ENCODE data around the gene ELAVL2.
"Not testable (repeated sequence)": the region's sequence is repeated elsewhere in the genome, so short reads cannot be mapped to it uniquely, and the experiment has no call there.

The ELAVL2 gene

DNA sequence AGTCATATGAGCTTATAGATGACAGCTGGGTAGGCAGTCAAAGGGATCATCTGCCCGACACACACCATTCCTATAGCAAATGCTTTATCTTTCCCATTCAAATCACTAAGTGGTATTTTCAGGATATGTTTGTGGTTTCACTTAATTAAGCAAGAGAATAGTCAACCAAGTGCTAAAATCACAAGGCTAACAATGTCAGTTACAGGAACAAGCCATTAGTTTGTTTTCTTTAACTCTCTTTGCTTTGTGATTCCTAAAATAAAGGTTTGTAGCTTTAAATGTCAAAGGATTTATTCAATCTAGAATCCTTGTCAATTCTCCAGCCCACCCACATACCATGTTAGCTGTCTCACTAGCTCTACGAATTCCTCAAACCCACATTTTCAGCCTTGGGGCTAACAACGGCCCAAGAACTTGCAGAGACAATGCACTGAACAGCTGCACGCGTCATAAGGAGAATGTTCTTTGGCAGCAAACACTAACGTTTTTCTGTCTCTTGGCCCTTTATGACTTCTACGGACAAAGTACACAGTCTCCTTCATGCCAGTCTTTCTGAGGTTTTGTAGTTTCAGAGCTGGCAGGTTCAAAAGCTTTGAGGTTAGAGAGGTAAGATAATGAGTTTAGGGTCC is 56.6 kb downstream of the ELAVL2 start:
- no peak for DNase-seq

DNA sequence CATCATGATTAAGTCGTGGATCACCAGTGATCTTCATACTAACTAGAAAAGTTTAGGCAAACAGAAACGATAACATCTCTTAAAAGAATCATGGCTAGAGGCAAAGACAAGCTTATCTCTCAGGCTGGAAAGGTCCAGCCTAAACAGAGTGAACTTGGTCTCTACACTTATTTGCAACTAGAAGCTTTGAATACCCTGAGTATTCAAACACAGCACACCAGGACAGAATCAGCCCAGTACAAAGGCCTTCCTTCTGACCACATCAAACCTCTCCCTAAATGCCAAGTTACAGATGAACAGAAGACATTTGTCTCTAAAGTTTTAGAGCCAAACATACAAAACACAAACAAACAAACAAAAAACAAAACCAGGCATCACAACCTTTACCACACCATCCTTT is 57.2 kb downstream of the ELAVL2 start:
- no peak for DNase-seq

DNA sequence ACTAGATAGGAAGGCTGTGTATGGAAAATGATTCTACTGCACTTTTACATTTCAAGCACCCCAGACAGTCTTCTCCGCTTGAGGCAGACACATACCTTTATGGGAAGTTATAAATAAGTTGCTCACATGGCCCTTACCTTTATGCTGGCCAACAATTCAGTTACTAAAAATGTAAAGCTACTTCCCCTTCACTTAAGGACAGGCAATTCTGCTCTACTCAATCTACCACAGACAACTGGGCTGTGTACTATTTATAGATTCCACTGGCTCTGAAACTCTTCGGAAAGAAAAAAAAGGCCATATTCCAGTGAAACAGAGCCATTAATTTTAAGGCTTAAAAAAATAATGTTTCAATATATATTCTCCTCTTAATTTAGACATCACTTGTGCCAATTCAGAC is 59.4 kb downstream of the ELAVL2 start:
- no peak for DNase-seq

DNA sequence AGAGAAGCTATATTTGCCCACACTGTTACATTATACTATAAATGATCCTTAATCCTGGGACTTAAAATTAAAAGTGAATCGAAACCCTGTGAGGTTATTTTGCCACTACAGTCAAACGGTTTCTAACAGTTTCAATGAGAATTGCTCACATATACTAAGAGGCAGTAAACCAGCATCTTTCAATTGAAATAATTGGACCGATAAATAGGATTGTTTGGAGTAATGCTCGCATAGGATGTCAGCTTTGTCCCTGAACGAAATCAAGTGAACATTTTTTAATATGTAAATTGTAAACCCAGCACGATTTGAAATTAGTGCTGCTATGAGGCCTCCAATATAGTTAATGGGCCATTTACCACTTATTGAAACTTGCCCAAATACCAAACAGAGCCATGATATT is 60.5 kb downstream of the ELAVL2 start:
- no peak for DNase-seq

DNA sequence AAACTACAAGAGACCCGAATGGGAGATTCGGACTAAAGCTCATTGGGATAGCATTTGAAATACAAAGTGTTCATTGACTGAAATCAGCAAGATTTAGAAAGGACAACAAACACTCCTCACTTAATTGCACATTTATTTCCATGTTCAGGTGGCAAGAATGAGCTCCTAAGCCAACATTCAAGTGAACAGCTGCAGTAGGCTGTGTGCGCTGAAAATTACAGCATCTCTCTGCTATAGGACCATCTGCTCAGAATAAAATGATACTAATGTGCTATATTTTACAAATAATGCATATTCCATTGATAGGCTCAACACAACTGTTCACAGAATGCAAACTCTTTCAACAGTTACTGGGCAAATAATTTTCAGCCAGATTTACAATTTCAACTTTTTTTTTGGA is 61.8 kb downstream of the ELAVL2 start:
- no peak for DNase-seq

DNA sequence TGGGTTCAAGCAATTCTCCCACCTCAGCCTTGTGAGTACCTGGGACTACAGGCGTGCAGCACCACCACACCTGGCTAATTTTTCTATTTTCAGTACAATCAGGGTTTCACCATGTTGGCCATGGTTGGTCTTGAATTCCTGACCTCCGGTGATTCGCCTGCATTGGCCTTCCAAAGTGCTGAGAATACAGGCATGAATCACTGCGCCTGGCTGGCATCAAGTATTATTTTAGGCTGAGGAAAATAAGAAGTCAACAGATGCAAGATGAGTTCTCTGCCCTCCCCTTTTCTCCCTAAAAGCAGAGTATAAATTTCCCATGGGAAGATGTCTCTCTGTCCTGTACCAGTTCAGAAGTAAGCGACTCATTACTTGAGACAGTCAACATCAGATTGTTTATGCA is 71.5 kb downstream of the ELAVL2 start:
- DNase-seq: no peak

DNA sequence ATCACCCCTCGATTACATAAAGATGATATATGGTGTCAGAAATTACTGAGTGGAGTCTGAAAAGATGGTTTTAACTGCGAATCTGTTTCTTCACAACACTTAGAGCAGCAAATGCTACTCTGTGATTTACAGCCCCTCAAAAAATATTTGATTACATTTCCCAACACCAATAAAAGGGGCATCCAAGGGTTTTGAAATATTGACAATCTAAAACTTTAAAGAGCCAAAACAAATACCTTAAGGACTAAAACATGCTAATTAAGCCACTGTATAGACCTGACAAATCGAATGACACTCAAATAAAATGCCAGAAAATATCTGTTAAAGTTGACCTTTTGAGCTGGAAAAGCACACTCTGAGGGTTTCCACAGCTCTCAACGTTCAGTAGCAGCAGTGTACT is 73.2 kb downstream of the ELAVL2 start:
- DNase-seq: no peak

DNA sequence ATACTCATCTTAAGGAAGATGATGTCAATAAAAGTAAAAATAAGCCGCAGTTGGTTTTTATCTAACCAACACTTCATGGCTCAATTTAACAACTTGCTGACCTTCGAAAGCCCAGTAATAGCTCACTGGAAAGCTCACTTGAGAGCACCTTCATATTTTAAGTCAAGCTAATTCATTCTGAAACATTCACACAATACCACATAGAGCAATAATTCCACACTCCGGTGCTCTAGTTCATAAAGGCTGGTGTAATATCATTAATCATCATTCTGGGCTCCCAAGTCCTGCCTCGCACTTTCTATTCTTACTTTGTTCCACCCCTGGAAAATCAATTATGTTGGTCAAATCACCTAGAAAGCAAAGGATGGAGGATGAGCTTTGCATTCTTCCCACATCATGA is 74.4 kb downstream of the ELAVL2 start:
- no peak for DNase-seq

DNA sequence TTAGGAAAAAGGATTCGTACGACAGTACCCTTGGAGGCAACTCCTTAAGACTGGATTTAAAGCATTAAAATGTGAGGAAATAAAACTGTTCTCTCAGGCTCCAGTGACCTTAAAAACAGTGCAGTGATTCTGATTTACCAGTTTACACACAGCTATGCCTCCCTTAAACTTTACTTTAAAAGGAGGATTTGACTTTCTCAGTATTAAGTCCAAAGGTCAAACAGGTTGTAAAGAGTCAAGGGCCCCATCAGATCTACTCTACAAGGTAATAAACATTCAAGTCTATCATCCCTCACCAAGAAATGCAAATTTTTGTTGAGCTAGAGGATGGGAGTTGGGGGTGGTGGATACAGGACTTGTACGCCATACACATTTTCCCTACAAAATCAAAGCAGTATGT is 75.2 kb downstream of the ELAVL2 start:
- no peak for DNase-seq

DNA sequence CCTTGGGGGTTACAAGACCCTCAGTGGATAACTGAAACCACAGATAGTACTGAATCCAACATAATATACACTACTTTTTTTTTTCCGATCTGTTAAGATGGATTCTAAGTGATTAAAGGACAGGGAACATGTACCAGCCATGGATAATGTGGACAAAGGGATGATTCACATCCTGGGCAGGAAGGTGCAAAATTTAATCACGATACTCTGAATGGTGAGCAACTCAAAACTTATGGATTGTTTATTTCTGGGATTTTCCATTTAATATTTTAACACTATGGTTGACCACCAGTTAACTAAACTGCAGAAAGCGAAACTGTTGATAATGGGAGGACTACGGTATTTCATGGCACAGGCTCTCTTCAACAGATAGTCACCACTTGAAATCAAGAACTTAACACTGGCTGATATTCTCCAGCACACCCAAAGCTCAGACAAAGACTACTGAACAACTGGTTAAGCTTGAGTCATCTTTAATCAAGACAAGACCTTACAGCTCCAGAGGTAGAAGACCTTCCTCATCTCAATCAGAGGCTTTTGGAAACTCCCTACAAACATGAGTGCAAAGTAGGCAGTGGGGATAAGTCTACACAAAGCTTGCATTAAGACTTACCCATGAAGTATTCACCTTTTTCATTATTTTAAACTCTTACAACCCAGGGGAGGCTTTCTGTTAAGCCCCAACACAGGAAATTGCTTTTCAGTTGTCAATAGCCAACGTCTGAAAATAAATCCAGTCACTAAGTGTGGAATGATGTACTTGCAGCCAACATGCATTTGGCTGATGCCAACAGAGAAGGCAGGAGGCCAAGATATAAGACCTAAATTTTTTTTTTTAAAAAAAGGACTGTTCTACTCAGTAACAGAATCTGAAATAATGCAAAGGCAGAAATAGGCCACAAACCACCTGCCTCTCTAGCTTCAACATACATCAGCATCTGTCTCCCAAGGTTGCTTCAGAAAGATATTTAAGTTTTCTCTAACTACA is 78.7 kb downstream of the ELAVL2 start:
- no peak for DNase-seq

DNA sequence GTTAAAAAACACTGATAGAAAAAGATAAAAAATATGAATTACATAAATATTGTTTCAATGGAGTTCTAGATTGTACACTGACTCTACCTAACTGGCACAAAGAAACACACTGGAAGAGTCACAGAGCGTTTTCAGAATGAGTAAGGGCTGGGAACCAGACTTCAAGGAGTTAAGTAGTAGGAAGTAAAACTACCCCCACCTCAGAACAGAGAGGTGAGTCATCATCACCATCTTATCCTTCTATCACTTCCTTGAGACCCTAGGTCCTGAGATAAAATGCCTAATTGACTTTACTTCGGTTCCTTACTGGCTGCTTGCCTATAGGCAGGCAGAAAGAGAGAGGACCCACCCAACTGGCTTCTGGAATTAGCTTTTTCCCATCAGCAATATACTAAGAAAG is 79.7 kb downstream of the ELAVL2 start:
- no peak for DNase-seq

DNA sequence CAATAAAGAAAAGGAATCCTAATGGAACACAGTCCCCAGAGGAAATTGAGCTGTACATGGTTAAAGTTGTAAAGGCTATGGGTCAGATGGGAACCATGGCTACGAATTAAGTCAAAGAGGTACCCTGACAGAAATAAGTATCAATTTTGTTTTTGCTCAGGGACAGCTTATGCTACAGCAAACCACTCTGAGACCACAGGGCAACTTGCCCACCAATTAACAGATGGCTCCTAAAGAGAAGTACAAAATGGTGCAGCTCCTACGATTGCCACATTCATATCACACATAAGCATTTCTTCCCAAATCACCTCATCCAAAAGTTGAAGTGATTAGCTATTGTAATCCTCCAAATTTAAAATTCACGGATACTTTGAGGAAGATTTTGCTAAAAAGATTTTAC is 83.0 kb downstream of the ELAVL2 start:
- DNase-seq: no peak

DNA sequence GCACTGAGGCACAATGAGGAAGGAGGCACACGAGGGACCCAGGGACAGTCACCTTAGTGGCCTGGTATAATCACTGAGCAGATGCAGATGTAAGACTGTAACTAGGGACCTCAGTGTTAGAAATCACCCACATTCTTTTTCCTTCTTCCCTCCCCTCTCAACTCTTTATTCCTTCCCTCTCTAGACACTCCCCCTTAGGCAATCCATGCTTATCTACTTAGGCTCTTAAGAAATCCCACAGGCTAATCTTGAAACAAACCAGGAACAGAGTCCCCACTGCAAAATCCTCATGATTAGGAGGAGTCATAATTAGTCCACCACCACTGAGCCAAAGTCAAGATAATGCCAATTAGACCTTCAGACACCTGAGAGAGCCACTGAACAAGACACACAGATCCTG is 84.7 kb downstream of the ELAVL2 start:
- no peak for DNase-seq

DNA sequence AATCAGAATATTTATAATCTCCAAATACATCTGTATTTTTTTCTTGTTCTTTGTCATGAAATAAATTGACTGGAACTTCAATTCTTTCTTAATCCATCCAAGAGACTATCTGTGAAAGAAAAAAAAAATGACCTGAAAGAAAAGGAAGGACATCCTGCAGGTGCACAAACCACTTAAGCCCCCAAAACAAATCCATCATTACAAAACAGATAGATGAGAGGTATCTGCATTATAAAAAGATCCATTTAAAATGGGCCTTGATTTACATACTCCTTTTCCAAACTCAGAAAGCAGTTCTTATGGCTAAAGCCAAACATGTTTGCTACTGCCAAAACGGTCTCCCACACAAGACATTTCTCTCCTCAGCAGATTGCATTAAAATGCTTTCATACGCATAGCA is 85.5 kb downstream of the ELAVL2 start:
- DNase-seq: no peak

DNA sequence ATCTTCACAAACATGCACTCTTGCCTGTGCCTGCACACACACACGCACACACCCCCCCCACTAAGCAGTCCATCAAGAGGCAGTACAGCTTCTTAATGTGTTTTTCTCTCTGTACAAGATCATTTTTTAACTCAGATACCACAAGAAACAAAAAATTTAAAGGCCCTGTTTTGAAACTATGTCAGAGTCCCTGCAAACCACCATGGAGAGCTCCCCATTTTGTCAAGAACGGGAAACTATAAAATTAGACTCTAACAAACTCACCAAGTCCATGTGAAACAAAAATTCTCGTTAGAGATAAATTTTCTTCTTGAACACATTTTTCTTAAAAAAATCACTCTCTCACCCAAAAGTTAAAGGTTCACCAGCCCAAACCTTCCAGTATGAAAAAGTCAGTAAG is 86.3 kb downstream of the ELAVL2 start:
- no peak for DNase-seq

DNA sequence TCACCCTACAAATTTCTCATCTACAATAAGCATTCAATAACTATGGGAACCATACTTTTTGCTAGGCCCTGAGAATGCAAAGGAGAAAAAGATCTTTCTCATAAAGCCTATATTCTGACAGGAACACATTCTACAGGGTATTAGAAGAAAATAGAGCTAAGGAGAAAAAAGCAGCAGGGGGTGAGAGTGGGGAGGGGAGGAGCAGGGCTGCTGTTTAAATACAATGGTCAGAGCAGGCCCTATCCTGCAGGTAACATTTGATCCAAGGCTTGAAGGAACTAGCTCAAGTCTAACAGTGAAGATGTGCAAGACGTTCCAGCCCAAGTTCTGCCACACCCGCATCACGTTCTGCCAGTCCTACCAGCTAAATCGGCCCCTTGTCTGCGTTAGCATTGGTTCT is 89.7 kb downstream of the ELAVL2 start:
- DNase-seq: no peak

DNA sequence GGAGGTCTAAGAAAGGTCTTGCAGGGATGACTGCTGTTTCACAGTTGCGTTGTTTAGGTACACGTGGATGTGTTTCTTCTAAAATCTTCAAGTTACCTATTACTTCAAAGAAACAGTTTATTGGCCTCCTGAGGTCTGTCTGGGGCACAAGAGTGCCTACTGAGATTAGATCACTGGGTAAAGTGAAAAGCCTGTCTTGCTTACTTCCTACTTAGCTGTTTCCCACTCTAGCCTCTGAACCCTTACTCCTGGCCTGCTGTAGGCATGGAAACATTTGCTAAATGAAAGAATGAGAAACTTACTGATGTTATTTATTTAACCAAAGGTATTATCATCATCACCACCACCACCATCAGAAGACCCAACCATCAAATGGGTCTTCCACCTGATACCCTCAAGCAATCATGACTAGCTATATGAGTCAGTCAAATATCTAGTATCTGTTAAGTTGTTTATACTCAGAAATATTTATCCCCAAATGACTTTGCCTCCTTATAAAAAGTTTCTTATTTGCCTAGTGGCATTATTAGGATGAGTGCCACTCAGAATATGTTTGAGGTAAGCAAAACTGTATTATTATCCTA is 92.5 kb downstream of the ELAVL2 start:
- no peak for DNase-seq

DNA sequence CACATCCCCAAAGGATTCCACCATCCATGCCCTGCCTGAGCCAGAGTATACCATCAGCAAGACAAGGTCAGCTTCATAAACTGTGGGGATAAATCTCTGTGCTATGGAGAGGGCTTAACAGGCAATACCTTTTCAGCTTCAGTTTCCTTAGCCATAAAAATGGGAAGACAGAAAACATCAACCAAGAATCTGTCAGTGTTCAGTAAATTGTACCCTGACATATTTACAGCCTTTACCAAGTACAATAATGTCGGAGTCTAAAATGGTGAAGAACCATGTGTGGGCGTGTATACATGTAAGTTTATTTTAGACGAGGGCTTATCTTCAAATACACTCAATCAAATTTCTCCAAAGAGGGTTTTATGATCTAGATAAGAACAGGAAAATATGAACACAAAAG is 94.7 kb downstream of the ELAVL2 start:
- no peak for DNase-seq

DNA sequence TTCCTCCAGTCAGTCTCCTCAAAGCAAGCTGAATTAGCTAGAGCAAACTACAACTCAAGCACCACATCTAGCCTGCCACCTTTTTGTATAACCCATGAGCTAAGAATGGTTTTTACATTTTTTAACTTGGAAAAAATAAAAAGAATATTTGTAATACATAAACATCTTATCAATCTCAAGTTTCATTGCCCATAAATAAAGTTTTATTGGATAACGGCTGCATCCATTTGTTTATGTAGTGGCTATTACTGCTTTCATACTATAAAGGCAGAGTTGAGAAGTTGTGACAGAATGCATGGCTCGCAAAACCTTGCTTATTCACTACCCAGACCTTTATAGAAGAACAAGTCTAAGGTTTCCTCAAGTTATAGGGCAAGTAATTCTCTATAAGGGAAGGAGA is 95.7 kb downstream of the ELAVL2 start:
- DNase-seq: no peak

DNA sequence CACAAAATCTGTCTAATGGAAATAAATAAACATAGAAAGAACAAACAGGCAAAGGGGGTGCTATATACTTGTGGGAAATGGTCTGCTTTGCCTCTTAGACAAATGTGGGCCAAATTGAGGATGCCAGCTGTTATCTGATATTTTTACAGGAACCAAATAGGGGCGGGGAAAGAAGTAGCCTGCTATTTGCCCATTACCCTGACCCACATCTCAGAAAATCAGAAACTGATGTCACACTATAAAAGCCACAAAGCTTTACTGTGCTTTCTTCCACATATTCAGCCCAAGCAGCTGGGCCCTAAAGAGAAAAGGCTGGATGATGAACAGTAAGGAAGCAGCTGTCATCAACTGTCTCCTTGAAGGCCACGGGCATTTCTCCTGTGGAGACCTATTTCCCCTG is 97.3 kb downstream of the ELAVL2 start:
- DNase-seq: no peak

DNA sequence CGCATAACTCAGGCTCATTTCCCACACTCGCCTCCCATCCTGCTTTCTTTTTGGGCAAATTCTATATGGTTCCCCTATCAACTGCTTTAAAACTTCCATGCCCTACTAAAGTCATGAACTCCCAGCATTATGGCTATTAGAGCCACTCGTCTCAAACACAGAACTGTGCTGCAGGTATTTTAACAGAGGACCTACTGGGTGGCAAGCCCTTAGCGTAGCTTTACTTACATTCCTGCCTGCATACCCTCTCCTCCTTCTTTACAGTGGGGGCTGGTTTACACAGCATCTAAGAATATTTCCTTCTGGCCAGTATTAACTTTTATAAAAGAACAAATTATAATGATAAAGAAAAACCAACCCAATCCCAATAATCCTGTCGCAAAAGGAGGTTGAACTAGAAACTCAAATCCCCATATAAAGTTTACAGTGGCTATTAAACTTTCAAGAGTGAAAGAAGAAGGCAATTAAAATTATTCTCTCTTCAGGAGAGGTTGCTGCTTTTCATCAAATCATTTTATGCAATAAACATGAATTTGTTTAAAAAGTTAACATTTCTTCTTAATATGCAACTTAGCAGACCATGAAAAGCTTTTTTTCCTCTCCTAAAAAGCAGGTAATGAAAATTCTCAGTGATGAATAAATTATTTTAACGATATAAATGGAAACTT is 100.6 kb downstream of the ELAVL2 start:
- DNase-seq: no peak

DNA sequence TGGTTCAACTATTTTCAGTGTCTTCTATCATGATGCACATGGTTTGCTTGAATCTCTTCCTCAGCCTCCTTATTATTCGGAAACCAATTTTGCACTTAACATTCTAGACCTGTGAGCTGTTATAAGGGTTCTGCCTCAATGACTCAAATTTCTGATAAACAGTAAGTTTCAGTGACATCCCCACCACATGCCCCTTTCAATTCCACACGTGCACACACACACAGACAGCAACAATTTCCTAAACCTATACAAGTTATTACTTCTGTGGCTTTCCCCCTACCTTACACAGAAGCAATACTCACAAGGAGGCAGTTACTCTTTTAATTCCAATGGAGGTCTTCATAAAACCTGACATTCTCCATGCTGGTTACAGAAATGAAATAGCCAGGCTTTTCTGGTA is 102.4 kb downstream of the ELAVL2 start:
- no peak for DNase-seq

DNA sequence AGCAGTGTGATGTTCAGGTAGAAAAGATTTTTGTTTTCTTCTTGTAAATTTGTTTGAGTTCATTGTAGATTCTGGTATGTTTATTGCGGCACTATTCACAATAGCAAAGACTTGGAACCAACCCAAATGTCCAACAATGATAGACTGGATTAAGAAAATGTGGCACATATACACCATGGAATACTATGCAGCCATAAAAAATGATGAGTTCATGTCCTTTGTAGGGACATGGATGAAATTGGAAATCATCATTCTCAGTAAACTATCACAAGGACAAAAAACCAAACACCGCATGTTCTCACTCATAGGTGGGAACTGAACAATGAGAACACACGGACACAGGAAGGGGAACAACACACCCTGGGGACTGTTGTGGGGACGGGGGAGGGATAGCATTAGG is 103.0 kb downstream of the ELAVL2 start:
- not testable (repeated sequence) for DNase-seq

DNA sequence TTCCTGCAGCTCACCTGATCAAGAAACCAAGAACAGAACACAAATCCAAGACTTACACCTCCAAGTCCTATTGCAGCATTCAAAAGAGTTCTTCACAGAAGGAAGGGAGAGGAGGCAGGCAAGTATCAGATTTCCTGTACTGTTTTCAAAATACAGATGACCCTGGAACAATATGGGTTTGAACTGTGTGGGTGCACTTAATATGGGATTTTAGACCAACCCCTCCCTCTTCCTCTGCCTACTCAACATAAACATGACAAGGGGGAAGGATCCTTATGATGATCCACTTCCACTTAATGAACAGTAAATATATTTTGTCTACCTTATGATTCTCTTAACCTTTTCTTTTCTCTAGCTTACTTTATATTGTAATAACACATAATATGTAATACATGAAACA is 104.6 kb downstream of the ELAVL2 start:
- no peak for DNase-seq

All from NCI-H187 (cell line).